Measurements from ENCODE around the gene HCRTR1. TPM values are rescaled to one million over a fixed set of nuclear protein-coding genes. Genes with fewer than 3 reads are reported as not detected.

The HCRTR1 gene
- total RNA-seq (2014; rRNA removed; shearing (Covaris generic)), result not detected in 2 replicates
- not detected in 2 replicates for polyA plus RNA-seq (2015; cell fraction: cytosol; rRNA removed)
- polyA plus RNA-seq (2015; cell fraction: nucleus; rRNA removed), result not detected in 2 replicates

GRCh38 chr1:31617218-31617915, at the start of gene HCRTR1:
HCRTR1 (plus strand) TSS chr1:31617689; CDS start chr1:31619193, 1,504 bp downstream.
- no peak for DNase-seq (ENCODE audit: low read depth, low spot score)
- in situ Hi-C loops (cut with HindIII; ENCODE audit: low pct_unique_long_range_greater_than_20kb, low sequenced_read_pairs), result no loop called here

GRCh38 chr1:31567956-31568570, 49.4 kb upstream of the HCRTR1 start:
- in situ Hi-C loops (cut with HindIII; ENCODE audit: low pct_unique_long_range_greater_than_20kb, low sequenced_read_pairs), result no loop called here
- no peak for DNase-seq (ENCODE audit: low read depth, low spot score)

GRCh38 chr1:31568895-31569595, 48.4 kb upstream of the HCRTR1 start:
- DNase-seq (ENCODE audit: low read depth, low spot score), result no peak
- in situ Hi-C loops (cut with HindIII; ENCODE audit: low pct_unique_long_range_greater_than_20kb, low sequenced_read_pairs), result no loop called here

- no peak for DNase-seq (ENCODE audit: low read depth, low spot score)
- in situ Hi-C loops (cut with HindIII; ENCODE audit: low pct_unique_long_range_greater_than_20kb, low sequenced_read_pairs), result no loop called here
Observed at GRCh38 chr1:31569596-31570173, 47.8 kb upstream of the HCRTR1 start.

GRCh38 chr1:31570228-31570627, 47.3 kb upstream of the HCRTR1 start:
- no peak for DNase-seq (ENCODE audit: low read depth, low spot score)
- in situ Hi-C loops (cut with HindIII; ENCODE audit: low pct_unique_long_range_greater_than_20kb, low sequenced_read_pairs), result no loop called here

GRCh38 chr1:31570906-31571305, 46.6 kb upstream of the HCRTR1 start:
- in situ Hi-C loops (cut with HindIII; ENCODE audit: low pct_unique_long_range_greater_than_20kb, low sequenced_read_pairs), result no loop called here
- no peak for DNase-seq (ENCODE audit: low read depth, low spot score)

- in situ Hi-C loops (cut with HindIII; ENCODE audit: low pct_unique_long_range_greater_than_20kb, low sequenced_read_pairs), result no loop called here
- no peak for DNase-seq (ENCODE audit: low read depth, low spot score)
Observed at GRCh38 chr1:31571340-31572295, 45.9 kb upstream of the HCRTR1 start.

GRCh38 chr1:31572323-31573104, 45.0 kb upstream of the HCRTR1 start:
- in situ Hi-C loops (cut with HindIII; ENCODE audit: low pct_unique_long_range_greater_than_20kb, low sequenced_read_pairs), result no loop called here
- DNase-seq (ENCODE audit: low read depth, low spot score), result no peak

GRCh38 chr1:31573261-31573660, 44.2 kb upstream of the HCRTR1 start:
- no peak for DNase-seq (ENCODE audit: low read depth, low spot score)
- in situ Hi-C loops (cut with HindIII; ENCODE audit: low pct_unique_long_range_greater_than_20kb, low sequenced_read_pairs), result no loop called here

- in situ Hi-C loops (cut with HindIII; ENCODE audit: low pct_unique_long_range_greater_than_20kb, low sequenced_read_pairs), result no loop called here
- no peak for DNase-seq (ENCODE audit: low read depth, low spot score)
Observed at GRCh38 chr1:31574749-31575368, 42.6 kb upstream of the HCRTR1 start.

- no peak for DNase-seq (ENCODE audit: low read depth, low spot score)
- in situ Hi-C loops (cut with HindIII; ENCODE audit: low pct_unique_long_range_greater_than_20kb, low sequenced_read_pairs), result no loop called here
Observed at GRCh38 chr1:31575369-31576140, 41.9 kb upstream of the HCRTR1 start.

- DNase-seq (ENCODE audit: low read depth, low spot score), result no peak
- in situ Hi-C loops (cut with HindIII; ENCODE audit: low pct_unique_long_range_greater_than_20kb, low sequenced_read_pairs), result no loop called here
Observed at GRCh38 chr1:31576201-31576669, 41.3 kb upstream of the HCRTR1 start, which contains the start of gene TINAGL1. TINAGL1 (plus strand) TSS chr1:31576515; CDS start chr1:31577149, 634 bp downstream.

GRCh38 chr1:31576743-31577455, 40.6 kb upstream of the HCRTR1 start:
- in situ Hi-C loops (cut with HindIII; ENCODE audit: low pct_unique_long_range_greater_than_20kb, low sequenced_read_pairs), result no loop called here
- DNase-seq (ENCODE audit: low read depth, low spot score), result no peak

- in situ Hi-C loops (cut with HindIII; ENCODE audit: low pct_unique_long_range_greater_than_20kb, low sequenced_read_pairs), result no loop called here
- DNase-seq (ENCODE audit: low read depth, low spot score), result no peak
Observed at GRCh38 chr1:31577515-31578192, 39.8 kb upstream of the HCRTR1 start.
